H1 (cell line): ENCODE measurements around the gene UBQLN1. TPM values are rescaled to one million over a fixed set of nuclear protein-coding genes. Genes with fewer than 3 reads are reported as not detected.

Source experiments
- CTCF ChIA-PET: fragments of 300-600 bp; sonication (Branson Sonifier 250); formaldehyde crosslinking; loops from one replicate; lab custom pipeline; 2021; ENCODE audit not compliant: partially characterized antibody; lab: Charles Lee
- POLR2A ChIA-PET: fragments of 300-600 bp; sonication (Branson Sonifier 250); formaldehyde crosslinking; loops from one replicate; lab custom pipeline; 2021; ENCODE audit warnings: inconsistent platforms; ENCODE audit not compliant: partially characterized antibody; lab: Charles Lee
- DNase-seq, 2 experiments: peaks; one replicate each; pipeline versions ENCODE4 v3.0.0 to v3.0.0-alpha.2; 2010 to 2022; ENCODE audit warnings: low spot score in 2 of 2, low read depth in 1 of 2, mixed read lengths in 1 of 2
- FAIRE-seq: peaks from 2 replicates; lab custom pipeline; 2011; peaks lifted over from hg19 to GRCh38; lab: Jason Lieb, UNC
- H2AFZ ChIP-seq: 2 replicates; pipeline ENCODE4 v1.8.1; 2012; ENCODE audit warnings: low read length, inconsistent platforms
- H2AK5ac ChIP-seq: 2 replicates; pipeline ENCODE4 v1.6.1; 2013; ENCODE audit warnings: low read depth, low read length
- H2BK120ac ChIP-seq: replicated peaks from 2 replicates; pipeline ENCODE3; 2013; ENCODE audit warnings: low read depth, low read length, inconsistent platforms
- H2BK12ac ChIP-seq: 2 replicates; pipeline ENCODE4 v1.6.1; 2013; ENCODE audit warnings: low read depth, low read length
- H2BK15ac ChIP-seq: 2 replicates; pipeline ENCODE4 v1.6.1; 2013; ENCODE audit warnings: low read length
- H2BK20ac ChIP-seq: 2 replicates; pipeline ENCODE4 v1.6.1; 2013; ENCODE audit warnings: low read length
- H2BK5ac ChIP-seq: 2 replicates; pipeline ENCODE4 v1.6.1; 2013; ENCODE audit warnings: low read depth, low read length
- H3K14ac ChIP-seq: 2 replicates; pipeline ENCODE4 v1.6.1; 2013; ENCODE audit warnings: inconsistent platforms; ENCODE audit not compliant: insufficient read length
- H3K18ac ChIP-seq: 2 replicates; pipeline ENCODE4 v1.6.1; 2013; ENCODE audit warnings: low read length; ENCODE audit errors: extremely low read depth
- H3K23ac ChIP-seq: 2 replicates; pipeline ENCODE4 v1.6.1; 2013; ENCODE audit warnings: inconsistent platforms; ENCODE audit not compliant: insufficient read length
- H3K23me2 ChIP-seq: 2 replicates; pipeline ENCODE4 v1.6.1; 2013; ENCODE audit warnings: low read depth, low read length
- H3K27ac ChIP-seq: 2 replicates; pipeline ENCODE4 v1.6.1; 2011; ENCODE audit warnings: low read depth, low read length, inconsistent platforms
- H3K27me3 ChIP-seq, 4 experiments: replicated peaks in 1 of 4; 1 replicate in 1 of 4; 2 replicates in 3 of 4; pipeline versions ENCODE4 v1.6.1 to v1.8.1; 2011 to 2013; ENCODE audit warnings: low read length in 3 of 4, mild to moderate bottlenecking in 3 of 4, inconsistent platforms in 2 of 4, mixed read lengths in 2 of 4, moderate library complexity in 1 of 4; ENCODE audit not compliant: control insufficient read depth in 3 of 4, insufficient read depth in 3 of 4; ENCODE audit errors: extremely low read depth in 1 of 4
- H3K36me3 ChIP-seq, 4 experiments: 2 replicates each; pipeline versions ENCODE4 v1.6.1 to v1.8.1; 2011 to 2013; ENCODE audit warnings: mild to moderate bottlenecking in 4 of 4, low read length in 3 of 4, moderate library complexity in 2 of 4, control low read depth in 1 of 4, inconsistent platforms in 1 of 4; ENCODE audit not compliant: insufficient read depth in 4 of 4, control insufficient read depth in 2 of 4
- H3K4ac ChIP-seq: replicated peaks from 2 replicates; pipeline ENCODE3; 2013; ENCODE audit warnings: low read length, low read depth, mixed read lengths, inconsistent platforms; ENCODE audit not compliant: insufficient read length
- H3K4me1 ChIP-seq, 4 experiments: replicated peaks in 1 of 4; 1 replicate in 1 of 4; 2 replicates in 3 of 4; pipeline versions ENCODE4 v1.6.1 to v1.8.1; 2011 to 2013; ENCODE audit warnings: low read length in 3 of 4, inconsistent platforms in 2 of 4, mixed read lengths in 1 of 4; ENCODE audit not compliant: insufficient read depth in 4 of 4, control insufficient read depth in 3 of 4
- H3K4me2 ChIP-seq, 2 experiments: 2 replicates each; pipeline versions ENCODE4 v1.6.1 to v1.8.1; 2011 to 2013; ENCODE audit warnings: low read depth in 2 of 2, low read length in 2 of 2, control low read depth in 1 of 2, inconsistent platforms in 1 of 2, mild to moderate bottlenecking in 1 of 2; ENCODE audit not compliant: insufficient read depth in 1 of 2
- H3K4me3 ChIP-seq, 4 experiments: fragments of 200-600, 300-600 bp in 1 of 4; sonication (generic), shearing (Covaris generic), sonication (Bioruptor Twin) in 1 of 4; 2 replicates each; pipeline versions ENCODE4 v1.5.1 to v1.8.1; 2011 to 2016; ENCODE audit warnings: low read length in 4 of 4, low read depth in 3 of 4, control low read depth in 2 of 4, inconsistent platforms in 2 of 4, mild to moderate bottlenecking in 2 of 4, mixed read lengths in 1 of 4, moderate library complexity in 1 of 4; ENCODE audit not compliant: insufficient read depth in 2 of 4; ENCODE audit errors: extremely low read depth in 1 of 4
- H3K56ac ChIP-seq: replicated peaks from 2 replicates; pipeline ENCODE3; 2013; ENCODE audit warnings: low read depth, mild to moderate bottlenecking, mixed read lengths, low read length, inconsistent platforms; ENCODE audit not compliant: insufficient read length
- H3K79me1 ChIP-seq: 2 replicates; pipeline ENCODE4 v1.6.1; 2013; ENCODE audit warnings: low read depth, low read length, control low read depth
- H3K79me2 ChIP-seq, 2 experiments: 2 replicates each; pipeline versions ENCODE4 v1.6.1 to v1.8.1; 2012 to 2013; ENCODE audit warnings: low read length in 2 of 2, mild to moderate bottlenecking in 2 of 2, inconsistent platforms in 1 of 2; ENCODE audit not compliant: insufficient read depth in 2 of 2, control insufficient read depth in 1 of 2
- H3K9ac ChIP-seq, 4 experiments: replicated peaks in 1 of 4; 1 replicate in 1 of 4; 2 replicates in 3 of 4; pipeline versions ENCODE4 v1.6.1 to v1.8.1; 2011 to 2013; ENCODE audit warnings: low read depth in 3 of 4, low read length in 3 of 4, control low read depth in 2 of 4, mild to moderate bottlenecking in 2 of 4, moderate library complexity in 2 of 4, inconsistent platforms in 1 of 4; ENCODE audit errors: extremely low read depth in 1 of 4
- H3K9me3 ChIP-seq, 2 experiments: 2 replicates each; pipeline versions ENCODE4 v1.6.1 to v1.8.1; 2012 to 2013; ENCODE audit warnings: mild to moderate bottlenecking in 2 of 2, moderate library complexity in 2 of 2, control low read depth in 1 of 2, inconsistent platforms in 1 of 2, low read depth in 1 of 2, low read length in 1 of 2, mixed read lengths in 1 of 2; ENCODE audit not compliant: insufficient read depth in 2 of 2
- H4K20me1 ChIP-seq, 2 experiments: replicated peaks in 1 of 2; 2 replicates each; pipeline versions ENCODE3 to v1.8.1; 2011 to 2013; ENCODE audit warnings: inconsistent platforms in 2 of 2, low read length in 2 of 2, mild to moderate bottlenecking in 1 of 2; ENCODE audit not compliant: insufficient read depth in 2 of 2, control insufficient read depth in 1 of 2
- H4K5ac ChIP-seq: 2 replicates; pipeline ENCODE4 v1.6.1; 2013; ENCODE audit warnings: low read length, low read depth, mixed read lengths, inconsistent platforms; ENCODE audit not compliant: insufficient read length
- H4K8ac ChIP-seq: 2 replicates; pipeline ENCODE4 v1.8.0; 2013; ENCODE audit warnings: mild to moderate bottlenecking, moderate library complexity, low read length, inconsistent platforms; ENCODE audit not compliant: insufficient read depth; ENCODE audit errors: extremely low read depth
- H4K91ac ChIP-seq: replicated peaks from 2 replicates; pipeline ENCODE3; 2013; ENCODE audit warnings: low read length, mixed read lengths, inconsistent platforms; ENCODE audit not compliant: insufficient read length
- BACH1 ChIP-seq: IDR thresholded peaks from 2 replicates; pipeline ENCODE4 v1.6.1; 2012; ENCODE audit warnings: low read length, improper control_type of control experiment
- CBX8 ChIP-seq: fragments of 300-800, 300-1000 bp; sonication (generic); IDR thresholded peaks from 2 replicates; pipeline ENCODE4 v1.7.1; 2016; ENCODE audit warnings: low read depth, low read length, borderline replicate concordance
- EP300 ChIP-seq, 2 experiments: IDR thresholded peaks; 1 replicate in 1 of 2; 2 replicates in 1 of 2; pipeline ENCODE4 v1.6.1; 2011 to 2012; ENCODE audit warnings: low read depth in 2 of 2, low read length in 2 of 2, mild to moderate bottlenecking in 2 of 2, borderline replicate concordance in 1 of 2, inconsistent platforms in 1 of 2, moderate library complexity in 1 of 2
- PHF8 ChIP-seq: fragments of 200-600 bp; sonication (generic); conservative IDR thresholded peaks from 2 replicates; pipeline ENCODE4 v1.7.1; 2012; ENCODE audit warnings: low read depth, mild to moderate bottlenecking, inconsistent platforms, low read length, moderate library complexity
- POU5F1 ChIP-seq: IDR thresholded peaks from 2 replicates; pipeline ENCODE4 v1.6.1; 2011; ENCODE audit warnings: low read depth, mild to moderate bottlenecking, low read length, moderate library complexity
- RAD21 ChIP-seq, 2 experiments: IDR thresholded peaks in 1 of 2; conservative IDR thresholded peaks in 1 of 2; 2 replicates each; pipeline ENCODE4 v1.6.1; 2011; ENCODE audit warnings: low read depth in 2 of 2, low read length in 2 of 2, improper control_type of control experiment in 1 of 2, inconsistent platforms in 1 of 2, mild to moderate bottlenecking in 1 of 2, moderate library complexity in 1 of 2
- RXRA ChIP-seq: IDR thresholded peaks from 2 replicates; pipeline ENCODE4 v1.6.1; 2011; ENCODE audit warnings: low read depth, mild to moderate bottlenecking, low read length, moderate library complexity; ENCODE audit not compliant: insufficient read depth
- SAP30 ChIP-seq: fragments of 300-600 bp; sonication (generic); IDR thresholded peaks from 2 replicates; pipeline ENCODE4 v1.7.1; 2012; ENCODE audit warnings: low read length, moderate library complexity, mild to moderate bottlenecking, inconsistent platforms; ENCODE audit not compliant: insufficient read depth, insufficient replicate concordance
- SIN3A ChIP-seq, 2 experiments: IDR thresholded peaks in 1 of 2; conservative IDR thresholded peaks in 1 of 2; 2 replicates each; pipeline ENCODE4 v1.6.1; 2011 to 2012; ENCODE audit warnings: low read length in 2 of 2, improper control_type of control experiment in 1 of 2, low read depth in 1 of 2, mild to moderate bottlenecking in 1 of 2
- WGBS, 2 experiments: shearing (Covaris generic) in 1 of 2; methylation state at CpG; one replicate each; pipeline versions ENCODE4 v1.1.6 to v1.1.7; 2013 to 2015; ENCODE audit warnings: low lambda C conversion rate in 2 of 2, mixed read lengths in 2 of 2, inconsistent platforms in 1 of 2, low coverage in 1 of 2, missing lambda C conversion rate in 1 of 2; ENCODE audit not compliant: insufficient replicate concordance in 2 of 2, insufficient coverage in 1 of 2, insufficient read length in 1 of 2; ENCODE audit errors: extremely low coverage in 1 of 2, missing lambda C conversion rate in 1 of 2; 5-methylcytosine and 5-hydroxymethylcytosine counted together
- polyA plus RNA-seq, 7 experiments: library from polyadenylated mRNA; depleted of rRNA in 3 of 7; stranded (reverse) in 5 of 7; unstranded in 2 of 7; fragments of >200 nt in 5 of 7; fragments of 200-250 nt in 2 of 7; gene quantifications; 1 replicate in 5 of 7; 2 replicates in 1 of 7; 4 replicates in 1 of 7; pipeline versions ENCODE4 v1.2.1 to v1.2.3, GENCODE V29; 2011 to 2013; ENCODE audit warnings: missing spikeins in 2 of 7, mixed read lengths in 2 of 7
- total RNA-seq: library from RNA; stranded (reverse); fragmentation: NEBNext Ultra II Directional; extraction: Animal tissue kit (Norgen Biotek cat#: 25700); gene quantifications from 2 replicates; pipeline ENCODE4 v1.2.1, GENCODE V29; 2021
- TF ChIP-seq, protein P1 (sequence below): IDR thresholded peaks from 2 replicates; pipeline ENCODE4 v1.6.1; 2011; ENCODE audit warnings: low read depth, mild to moderate bottlenecking, low read length; ENCODE audit not compliant: insufficient read depth

Gene UBQLN1
- total and polyA plus RNA-seq, 2 of the 8 experiments (the other 6 are each of a cell fraction or from before 2014, with no cell fraction given), result 62.4 to 105 TPM

DNA sequence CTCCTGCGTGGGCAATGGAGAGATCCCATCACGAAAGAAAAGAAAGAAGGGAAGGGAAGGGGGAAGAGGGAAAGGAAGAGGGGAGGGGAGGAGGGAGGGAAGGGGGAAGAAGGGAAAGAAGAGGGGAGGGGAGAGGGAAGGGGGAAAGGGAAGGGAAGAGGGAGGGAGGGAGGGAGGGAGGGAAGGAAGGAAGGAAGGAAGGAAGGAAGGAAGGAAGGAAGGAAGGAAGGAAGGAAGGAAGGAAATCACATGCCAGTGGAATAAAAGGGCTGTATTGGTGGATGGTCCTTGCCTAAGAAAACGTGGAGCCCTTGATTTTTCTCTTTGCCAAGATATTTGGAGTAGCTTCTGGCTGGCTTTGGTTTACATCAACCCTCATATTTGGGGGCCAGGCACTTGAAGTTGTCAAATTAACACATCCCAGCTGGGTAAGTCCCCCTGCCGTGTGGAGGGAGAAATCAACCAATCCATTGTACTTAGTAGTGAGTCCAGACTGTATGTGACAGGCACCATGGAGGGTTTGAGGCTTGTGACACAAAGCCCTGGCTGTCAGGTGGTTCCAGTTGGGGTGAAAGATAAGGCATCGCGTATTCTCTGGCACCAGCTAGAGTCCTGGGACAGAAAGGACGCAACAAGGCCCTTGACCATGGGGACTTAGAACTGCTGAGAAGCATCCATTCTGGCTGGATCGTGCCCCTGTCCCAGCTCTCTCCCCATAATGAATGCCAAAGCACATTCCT is 61.1 kb downstream of the UBQLN1 start:
- H3K9ac ChIP-seq, result no peak overlapping the region
- no peak for FAIRE-seq
- TF ChIP-seq, protein P1, sequence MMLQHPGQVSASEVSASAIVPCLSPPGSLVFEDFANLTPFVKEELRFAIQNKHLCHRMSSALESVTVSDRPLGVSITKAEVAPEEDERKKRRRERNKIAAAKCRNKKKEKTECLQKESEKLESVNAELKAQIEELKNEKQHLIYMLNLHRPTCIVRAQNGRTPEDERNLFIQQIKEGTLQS, result no peak
- TF ChIP-seq PHF8, result no peak
- no peak for TF ChIP-seq RAD21 (IDR thresholded peaks at IDR 0.05 in 1 of 2, conservative IDR thresholded peaks at IDR 0.05 in 1 of 2; ENCODE audit: low read depth in 2 of 2, low read length in 2 of 2)
- no peak for TF ChIP-seq EP300 (IDR thresholded peaks at IDR 0.05; ENCODE audit: borderline replicate concordance in 1 of 2, low read depth in 2 of 2, low read length in 2 of 2)
- TF ChIP-seq SIN3A (conservative IDR thresholded peaks at IDR 0.05 in 1 of 2, IDR thresholded peaks at IDR 0.05 in 1 of 2; ENCODE audit: low read depth in 1 of 2, low read length in 2 of 2), result no peak
- TF ChIP-seq POU5F1, result no peak
- no peak for TF ChIP-seq BACH1
- no peak for TF ChIP-seq CBX8
- no peak for TF ChIP-seq SAP30
- no peak for TF ChIP-seq RXRA

More for the DNA sequence above, 61.1 kb downstream of the UBQLN1 start:
- POLR2A ChIA-PET, result interaction anchor here (1.6 kb wide), 1 partner anchor 60 kb away, joined by 4 read pairs; the partner anchor contains the start of gene UBQLN1
- Histone ChIP-seq H4K20me1 (peaks cover 0 to 2% of the 10 kb centered on the region in 2 experiments), H3K79me1 (no peaks in the 10 kb centered on the region), H4K91ac (no peak overlapping the region), H3K4me3 (no peak overlapping the region), H3K56ac (no peak overlapping the region), H3K36me3 (peaks cover 2 to 7% (median 5%) of the 10 kb centered on the region in 4 experiments; a peak in 5 of 8 replicates), H3K23me2 (no peaks in the 10 kb centered on the region), H3K9me3 (no peaks in the 10 kb centered on the region), H3K14ac (no peak overlapping the region), H2AK5ac (no peak overlapping the region), H3K4ac (no peak overlapping the region), H4K8ac (no peak overlapping the region), H3K27me3 (no peaks in the 10 kb centered on the region), H2BK15ac (no peak overlapping the region), H3K79me2 (no peaks in the 10 kb centered on the region), H3K27ac (peak overlapping the region; percentile 55; the same call in 1 of the 2 replicates), H3K4me1 (peaks cover 0 to 3% (median 0%) of the 10 kb centered on the region in 4 experiments; a peak in 2 of 7 replicates), H2AFZ (no peak overlapping the region), H2BK5ac (no peak overlapping the region), H3K23ac (no peak overlapping the region), H2BK20ac (no peak overlapping the region), H4K5ac (no peak overlapping the region), H3K4me2 (no peak overlapping the region), H3K18ac (no peak overlapping the region), H2BK12ac (no peak overlapping the region), H2BK120ac (no peak overlapping the region)
- no peak for DNase-seq
- CTCF ChIA-PET, result interaction anchor here (0.6 to 9.8 kb wide), 5 partner anchors 17 to 258 kb away, joined by 3 to 75 read pairs (median 4); no protein-coding TSS in a partner anchor
- WGBS, 2 experiments, result 84% methylated on average over 7 of the region's 8 CpGs; no CpG with 5 or more reads in 1 of the 2 experiments
